ENCODE measurements around the gene C3orf52.

GRCh38 chr3:112143251-112143650 lies 57.1 kb downstream of the C3orf52 start:
- TF ChIP-seq CTCF (IDR thresholded peaks at IDR 0.05) (no peak), EZH2 (IDR thresholded peaks at IDR 0.05; ENCODE audit: borderline replicate concordance, insufficient read depth, low read depth, low read length, poor library complexity, severe bottlenecking) (no peak)

Measured in B cell (primary cell).